ENCODE data around the gene KIF26B.

Gene KIF26B

GRCh38 chr1:245560316-245560859 is 405.6 kb downstream of the KIF26B start:
- no peak for DNase-seq (ENCODE audit: low read depth)
- in situ Hi-C loops (cut with HindIII; ENCODE audit: low sequenced_read_pairs), result no loop called here
- H3K4me3 ChIP-seq (ENCODE audit: low read depth, low read length), result no peak overlapping the region

GRCh38 chr1:245561665-245562234 is 407.0 kb downstream of the KIF26B start:
- no peak for TF ChIP-seq CTCF (IDR thresholded peaks at IDR 0.05; ENCODE audit: low read depth, low read length, missing control alignments)
- H3K4me3 ChIP-seq (ENCODE audit: low read depth, low read length), result no peak overlapping the region
- no peak for DNase-seq (ENCODE audit: low read depth)
- in situ Hi-C loops (cut with HindIII; ENCODE audit: low sequenced_read_pairs), result no loop called here

More at GRCh38 chr1:245560316-245560859, 405.6 kb downstream of the KIF26B start:
- TF ChIP-seq CTCF (IDR thresholded peaks at IDR 0.05; ENCODE audit: low read depth, low read length, missing control alignments), result no peak

- in situ Hi-C loops (cut with HindIII; ENCODE audit: low sequenced_read_pairs), result no loop called here
- no peak for DNase-seq (ENCODE audit: low read depth)
- no peak overlapping the region for H3K4me3 ChIP-seq (ENCODE audit: low read depth, low read length)
- no peak for TF ChIP-seq CTCF (IDR thresholded peaks at IDR 0.05; ENCODE audit: low read depth, low read length, missing control alignments)
Observed at GRCh38 chr1:245566134-245566533, 411.3 kb downstream of the KIF26B start.

GRCh38 chr1:245566952-245567351 is 412.2 kb downstream of the KIF26B start:
- no peak for DNase-seq (ENCODE audit: low read depth)
- TF ChIP-seq CTCF (IDR thresholded peaks at IDR 0.05; ENCODE audit: low read depth, low read length, missing control alignments), result no peak
- in situ Hi-C loops (cut with HindIII; ENCODE audit: low sequenced_read_pairs), result no loop called here
- H3K4me3 ChIP-seq (ENCODE audit: low read depth, low read length), result no peak overlapping the region

GRCh38 chr1:245571815-245572294 is 417.1 kb downstream of the KIF26B start:
- H3K4me3 ChIP-seq (ENCODE audit: low read depth, low read length), result no peak overlapping the region
- no peak for TF ChIP-seq CTCF (IDR thresholded peaks at IDR 0.05; ENCODE audit: low read depth, low read length, missing control alignments)
- DNase-seq (ENCODE audit: low read depth), result no peak
- in situ Hi-C loops (cut with HindIII; ENCODE audit: low sequenced_read_pairs), result no loop called here

- H3K4me3 ChIP-seq (ENCODE audit: low read depth, low read length), result no peak overlapping the region
- in situ Hi-C loops (cut with HindIII; ENCODE audit: low sequenced_read_pairs), result no loop called here
- no peak for TF ChIP-seq CTCF (IDR thresholded peaks at IDR 0.05; ENCODE audit: low read depth, low read length, missing control alignments)
- DNase-seq (ENCODE audit: low read depth), result peak; percentile 27
Observed at GRCh38 chr1:245572709-245573108, 417.9 kb downstream of the KIF26B start.

Measured in astrocyte of the cerebellum (primary cell).